B cell (primary cell): ENCODE measurements around the gene EPN2. TPM values are rescaled to one million over a fixed set of nuclear protein-coding genes. Genes with fewer than 3 reads are reported as not detected.

Experiments
- ATAC-seq: fragments of 200-7000 bp; cut with Tn5 transposase; one replicate; pipeline ENCODE4 v1.10.0; 2021; ENCODE audit warnings: low read depth, mild to moderate bottlenecking, moderate number of reproducible peaks, moderate library complexity
- CTCF ChIA-PET: fragments of 350-600 bp; sonication (Branson Sonifier 250); formaldehyde crosslinking; loops from one replicate; lab custom pipeline; 2021; ENCODE audit warnings: antibody characterized with exemption, inconsistent platforms; lab: Charles Lee
- POLR2A ChIA-PET: fragments of 350-600 bp; sonication (Branson Sonifier 250); formaldehyde crosslinking; loops from one replicate; lab custom pipeline; 2021; ENCODE audit warnings: antibody characterized with exemption; lab: Charles Lee
- DNase-seq: peaks from one replicate; pipeline ENCODE4 v3.0.0; 2013
- H2AFZ ChIP-seq: 2 replicates; pipeline ENCODE4 v1.6.1; 2012; ENCODE audit warnings: mild to moderate bottlenecking, low read depth, low read length; ENCODE audit not compliant: insufficient read depth, poor library complexity, severe bottlenecking
- H3K27ac ChIP-seq, 2 donors: 1 replicate in 1 of 2; 2 replicates in 1 of 2; pipeline ENCODE4 v1.5.1; 2012 to 2013; ENCODE audit warnings: low read length in 2 of 2, mild to moderate bottlenecking in 2 of 2, moderate library complexity in 1 of 2
- H3K27me3 ChIP-seq, 4 experiments: fragments of 200-600 bp in 1 of 4; sonication (generic) in 1 of 4; replicated peaks in 1 of 4; 1 replicate in 2 of 4; 2 replicates in 2 of 4; pipeline versions ENCODE4 v1.6.1 to v1.7.0; 2013 to 2016; ENCODE audit warnings: low read length in 3 of 4, mild to moderate bottlenecking in 2 of 4, mixed read lengths in 1 of 4, moderate library complexity in 1 of 4; ENCODE audit not compliant: insufficient read depth in 4 of 4, control insufficient read depth in 3 of 4; ENCODE audit errors: control extremely low read depth in 1 of 4
- H3K36me3 ChIP-seq, 2 experiments: replicated peaks in 1 of 2; 1 replicate in 1 of 2; 2 replicates in 1 of 2; pipeline versions ENCODE4 v1.6.1 to v1.7.1; 2013; ENCODE audit warnings: low read length in 1 of 2; ENCODE audit not compliant: insufficient read depth in 2 of 2, control insufficient read depth in 1 of 2; ENCODE audit errors: control extremely low read depth in 1 of 2, extremely low read depth in 1 of 2
- H3K4me1 ChIP-seq, 2 donors: fragments of 200-600 bp in 1 of 2; sonication (generic) in 1 of 2; 1 replicate in 1 of 2; 2 replicates in 1 of 2; pipeline versions ENCODE4 v1.5.1 to v1.6.1; 2013 to 2017; ENCODE audit warnings: low read length in 2 of 2; ENCODE audit not compliant: control insufficient read depth in 2 of 2, insufficient read depth in 2 of 2
- H3K4me2 ChIP-seq: replicated peaks from 2 replicates; pipeline ENCODE3; 2012; ENCODE audit warnings: mild to moderate bottlenecking, low read depth, low read length; ENCODE audit not compliant: poor library complexity, severe bottlenecking
- H3K4me3 ChIP-seq, 5 experiments: fragments of 200-600 bp in 1 of 5; sonication (generic) in 1 of 5; 1 replicate in 3 of 5; 2 replicates in 2 of 5; pipeline versions ENCODE4 v1.5.1 to v1.7.0; 2011 to 2016; ENCODE audit warnings: low read length in 4 of 5, mild to moderate bottlenecking in 4 of 5, low read depth in 2 of 5, control low read depth in 1 of 5, moderate library complexity in 1 of 5; ENCODE audit not compliant: insufficient read depth in 1 of 5; ENCODE audit errors: control extremely low read depth in 1 of 5, extremely low read depth in 1 of 5
- H3K79me2 ChIP-seq: fragments of 200-600 bp; sonication (generic); one replicate; pipeline ENCODE4 v1.6.0; 2016; ENCODE audit warnings: low read length; ENCODE audit not compliant: control insufficient read depth, insufficient read depth
- H3K9ac ChIP-seq: fragments of 200-600 bp; sonication (generic); 2 replicates; pipeline ENCODE4 v1.6.1; 2017; ENCODE audit warnings: mild to moderate bottlenecking, low read length, moderate library complexity
- H3K9me3 ChIP-seq, 3 donors: one replicate each; pipeline versions ENCODE4 v1.6.1 to v1.7.1; 2013; ENCODE audit warnings: low read length in 2 of 3; ENCODE audit not compliant: control insufficient read depth in 2 of 3, insufficient read depth in 1 of 3; ENCODE audit errors: control extremely low read depth in 1 of 3
- H4K20me1 ChIP-seq: 2 replicates; pipeline ENCODE4 v1.6.0; 2012; ENCODE audit warnings: mild to moderate bottlenecking, low read length; ENCODE audit not compliant: insufficient read depth, control insufficient read depth, poor library complexity, severe bottlenecking
- H3K27ac Mint-ChIP-seq: one replicate; pipeline ENCODE4 v1.8.0; 2021; ENCODE audit warnings: mixed read lengths
- H3K27me3 Mint-ChIP-seq: one replicate; pipeline ENCODE4 v1.8.0; 2021; ENCODE audit warnings: mixed read lengths
- H3K4me1 Mint-ChIP-seq: one replicate; pipeline ENCODE4 v1.8.0; 2021; ENCODE audit warnings: mixed read lengths
- H3K4me3 Mint-ChIP-seq: one replicate; pipeline ENCODE4 v1.8.0; 2021; ENCODE audit warnings: mixed read lengths
- H3K9me3 Mint-ChIP-seq: one replicate; pipeline ENCODE4 v1.8.0; 2022; ENCODE audit warnings: mixed read lengths; ENCODE audit not compliant: insufficient read depth
- EZH2 ChIP-seq: IDR thresholded peaks from 2 replicates; pipeline ENCODE4 v1.6.1; 2012; ENCODE audit warnings: borderline replicate concordance, low read depth, mild to moderate bottlenecking, moderate library complexity, low read length; ENCODE audit not compliant: insufficient read depth, poor library complexity, severe bottlenecking
- WGBS: methylation state at CpG from one replicate; pipeline ENCODE4 v1.1.5; 2013; ENCODE audit warnings: missing lambda C conversion rate; ENCODE audit not compliant: insufficient coverage; 5-methylcytosine and 5-hydroxymethylcytosine counted together
- intact Hi-C: fragments of 100-400 bp; cut with micrococcal nuclease; formaldehyde crosslinking; loops from one replicate; pipeline ENCODE4 v1.10.0; 2022
- polyA plus RNA-seq: library from polyadenylated mRNA; depleted of rRNA; stranded (reverse); fragments of >200 nt; gene quantifications from 2 replicates; pipeline ENCODE4 v1.2.3, GENCODE V29; 2012
- total RNA-seq, 2 donors: library from RNA; stranded (reverse); fragments of 120-200 nt in 1 of 2; gene quantifications; 1 replicate in 1 of 2; 2 replicates in 1 of 2; pipeline versions ENCODE4 v1.2.3 to v1.2.4, GENCODE V29; 2013 to 2022
- TF ChIP-seq, protein P1 (sequence below): fragments of 200-600 bp; IDR thresholded peaks from one replicate; pipeline ENCODE4 v1.8.0; 2022; ENCODE audit warnings: antibody characterized with exemption, mild to moderate bottlenecking

The EPN2 gene
- total and polyA plus RNA-seq, 2 donors (not counting 1 experiment from before 2014, with no cell fraction given), result 15.7 to 35.6 TPM

GRCh38 chr17:19333736-19334290 lies 96.6 kb downstream of the EPN2 start:
- DNase-seq, result no peak
- intact Hi-C loops, result no loop called here
- H3K79me2 ChIP-seq, result no peaks in the 10 kb centered on the region
- no peak overlapping the region for H3K4me3 ChIP-seq
- ChIA-PET POLR2A (no interaction called here), CTCF (no interaction called here)
- 96% methylated on average over 10 of the region's 12 CpGs for WGBS
- no peaks in the 10 kb centered on the region for H3K27me3 ChIP-seq
- peaks cover 0 to 3% of the 10 kb centered on the region in 2 donors for H3K4me1 ChIP-seq
- no peak overlapping the region for H3K4me3 Mint-ChIP-seq
- H3K36me3 ChIP-seq, result no peaks in the 10 kb centered on the region
- H3K4me1 Mint-ChIP-seq, result no peaks in the 10 kb centered on the region
- TF ChIP-seq, protein P1, sequence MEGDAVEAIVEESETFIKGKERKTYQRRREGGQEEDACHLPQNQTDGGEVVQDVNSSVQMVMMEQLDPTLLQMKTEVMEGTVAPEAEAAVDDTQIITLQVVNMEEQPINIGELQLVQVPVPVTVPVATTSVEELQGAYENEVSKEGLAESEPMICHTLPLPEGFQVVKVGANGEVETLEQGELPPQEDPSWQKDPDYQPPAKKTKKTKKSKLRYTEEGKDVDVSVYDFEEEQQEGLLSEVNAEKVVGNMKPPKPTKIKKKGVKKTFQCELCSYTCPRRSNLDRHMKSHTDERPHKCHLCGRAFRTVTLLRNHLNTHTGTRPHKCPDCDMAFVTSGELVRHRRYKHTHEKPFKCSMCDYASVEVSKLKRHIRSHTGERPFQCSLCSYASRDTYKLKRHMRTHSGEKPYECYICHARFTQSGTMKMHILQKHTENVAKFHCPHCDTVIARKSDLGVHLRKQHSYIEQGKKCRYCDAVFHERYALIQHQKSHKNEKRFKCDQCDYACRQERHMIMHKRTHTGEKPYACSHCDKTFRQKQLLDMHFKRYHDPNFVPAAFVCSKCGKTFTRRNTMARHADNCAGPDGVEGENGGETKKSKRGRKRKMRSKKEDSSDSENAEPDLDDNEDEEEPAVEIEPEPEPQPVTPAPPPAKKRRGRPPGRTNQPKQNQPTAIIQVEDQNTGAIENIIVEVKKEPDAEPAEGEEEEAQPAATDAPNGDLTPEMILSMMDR, result no peak
- TF ChIP-seq EZH2, result no peak
- H3K27ac ChIP-seq, result no peak overlapping the region
- no peaks in the 10 kb centered on the region for H3K9me3 Mint-ChIP-seq
- no peak overlapping the region for H3K4me2 ChIP-seq
- H4K20me1 ChIP-seq, result no peaks in the 10 kb centered on the region
- H2AFZ ChIP-seq, result no peak overlapping the region
- no peak for ATAC-seq
- no peak overlapping the region for H3K27ac Mint-ChIP-seq
- H3K27me3 Mint-ChIP-seq, result no peaks in the 10 kb centered on the region
- H3K9me3 ChIP-seq, result no peaks in the 10 kb centered on the region
- H3K9ac ChIP-seq, result no peak overlapping the region

DNA sequence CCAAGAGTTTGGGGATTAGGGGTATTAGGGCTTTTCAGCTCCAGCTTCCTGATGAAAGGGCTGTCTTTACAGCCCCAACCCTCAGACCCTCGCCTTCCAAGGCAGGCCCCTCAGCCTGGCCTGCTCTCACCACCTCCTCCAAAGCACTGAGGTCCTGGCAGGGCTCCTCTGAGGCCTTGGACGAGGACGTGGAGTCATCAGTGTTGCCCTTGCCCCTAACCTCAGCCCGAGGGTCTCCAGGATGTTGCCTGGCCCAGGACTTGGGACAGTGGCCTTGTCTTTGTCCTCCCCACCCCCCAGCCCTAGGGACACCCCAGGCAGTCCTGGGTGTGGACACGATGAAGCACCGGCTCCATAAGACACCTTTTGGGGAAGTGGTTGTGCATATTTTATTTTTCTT lies 97.2 kb downstream of the EPN2 start:
- intact Hi-C loops, result no loop called here
- DNase-seq, result no peak
- H4K20me1 ChIP-seq, result no peaks in the 10 kb centered on the region
- H3K27me3 Mint-ChIP-seq, result peaks cover 2% of the 10 kb centered on the region
- 75% methylated on average over 3 of the region's 6 CpGs for WGBS
- no peaks in the 10 kb centered on the region for H3K36me3 ChIP-seq
- H3K27ac Mint-ChIP-seq, result no peak overlapping the region
- H3K4me3 Mint-ChIP-seq, result no peak overlapping the region
- POLR2A ChIA-PET, result interaction anchor here (0.7 kb wide), 1 partner anchor 95 kb away, joined by 3 read pairs; no protein-coding TSS in a partner anchor
- TF ChIP-seq, protein P1, result no peak
- no peak for TF ChIP-seq EZH2
- H3K4me3 ChIP-seq, result no peak overlapping the region
- H3K79me2 ChIP-seq, result no peaks in the 10 kb centered on the region
- H3K27ac ChIP-seq, result no peak overlapping the region
- CTCF ChIA-PET, result no interaction called here
- H3K4me2 ChIP-seq, result no peak overlapping the region
- no peak for ATAC-seq
- no peak overlapping the region for H3K9ac ChIP-seq
- H3K9me3 Mint-ChIP-seq, result no peaks in the 10 kb centered on the region
- no peak overlapping the region for H2AFZ ChIP-seq
- no peaks in the 10 kb centered on the region for H3K27me3 ChIP-seq
- H3K9me3 ChIP-seq, result no peaks in the 10 kb centered on the region
- no peaks in the 10 kb centered on the region for H3K4me1 Mint-ChIP-seq
- peaks cover 0 to 3% of the 10 kb centered on the region in 2 donors for H3K4me1 ChIP-seq
